SW 1271 (cell line): Measurements from ENCODE around the gene LMLN.
"Not testable (repeated sequence)": the region's sequence is repeated elsewhere in the genome, so short reads cannot be mapped to it uniquely, and the experiment has no call there.

Experiments used
- DNase-seq, 2 experiments: peaks; one replicate each; lab custom pipeline; 2025; lab: John Stamatoyannopoulos, UW

LMLN gene, protein sequence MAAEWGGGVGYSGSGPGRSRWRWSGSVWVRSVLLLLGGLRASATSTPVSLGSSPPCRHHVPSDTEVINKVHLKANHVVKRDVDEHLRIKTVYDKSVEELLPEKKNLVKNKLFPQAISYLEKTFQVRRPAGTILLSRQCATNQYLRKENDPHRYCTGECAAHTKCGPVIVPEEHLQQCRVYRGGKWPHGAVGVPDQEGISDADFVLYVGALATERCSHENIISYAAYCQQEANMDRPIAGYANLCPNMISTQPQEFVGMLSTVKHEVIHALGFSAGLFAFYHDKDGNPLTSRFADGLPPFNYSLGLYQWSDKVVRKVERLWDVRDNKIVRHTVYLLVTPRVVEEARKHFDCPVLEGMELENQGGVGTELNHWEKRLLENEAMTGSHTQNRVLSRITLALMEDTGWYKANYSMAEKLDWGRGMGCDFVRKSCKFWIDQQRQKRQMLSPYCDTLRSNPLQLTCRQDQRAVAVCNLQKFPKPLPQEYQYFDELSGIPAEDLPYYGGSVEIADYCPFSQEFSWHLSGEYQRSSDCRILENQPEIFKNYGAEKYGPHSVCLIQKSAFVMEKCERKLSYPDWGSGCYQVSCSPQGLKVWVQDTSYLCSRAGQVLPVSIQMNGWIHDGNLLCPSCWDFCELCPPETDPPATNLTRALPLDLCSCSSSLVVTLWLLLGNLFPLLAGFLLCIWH

DNA sequence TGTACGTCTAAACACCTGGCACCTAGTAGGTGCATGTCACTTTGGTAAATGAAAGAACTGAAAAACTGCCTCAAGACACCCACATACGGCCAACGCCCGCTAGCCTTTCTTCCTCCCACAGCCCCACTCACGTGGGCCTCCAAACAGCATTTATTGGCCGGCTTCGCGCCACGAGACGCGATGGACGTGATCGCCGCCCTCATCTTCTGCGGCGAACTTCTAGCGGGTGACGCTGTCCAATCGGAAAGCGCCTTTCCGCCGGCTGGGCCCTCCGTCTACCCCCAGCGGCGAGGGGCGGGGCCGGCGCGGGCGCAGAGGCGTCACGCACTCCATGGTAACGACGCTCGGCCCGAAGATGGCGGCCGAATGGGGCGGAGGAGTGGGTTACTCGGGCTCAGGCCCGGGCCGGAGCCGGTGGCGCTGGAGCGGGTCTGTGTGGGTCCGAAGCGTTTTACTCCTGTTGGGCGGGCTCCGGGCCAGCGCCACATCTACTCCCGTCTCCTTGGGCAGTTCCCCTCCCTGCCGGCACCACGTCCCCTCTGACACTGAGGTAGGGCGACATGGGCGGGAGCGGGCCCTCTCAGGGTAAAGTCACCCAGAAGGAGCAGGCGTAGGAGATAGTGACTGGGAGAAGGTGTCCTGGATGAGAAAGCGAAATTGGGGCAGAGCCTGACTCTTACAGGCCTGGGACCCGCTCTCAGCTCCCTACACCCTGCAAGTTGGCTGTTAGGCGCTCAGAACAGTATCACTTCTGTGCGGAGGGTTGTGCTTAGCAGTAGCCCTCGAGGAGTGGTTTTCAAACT is at the start of gene LMLN:
Gene LMLN (plus strand): TSS at position 327 of the 803 bp plus-strand sequence. CDS start 29 bp downstream, at position 356.
- DNase-seq: peak; percentile 91

GRCh38 chr3:197912741-197913476 is 47.1 kb upstream of the LMLN start:
- no peak for DNase-seq

- DNase-seq: no peak
Observed at GRCh38 chr3:197913641-197914380, 46.2 kb upstream of the LMLN start.

GRCh38 chr3:197921429-197922275 is 38.4 kb upstream of the LMLN start:
- not testable (repeated sequence) for DNase-seq

GRCh38 chr3:197926418-197926817 is 33.6 kb upstream of the LMLN start:
- no peak for DNase-seq

DNA sequence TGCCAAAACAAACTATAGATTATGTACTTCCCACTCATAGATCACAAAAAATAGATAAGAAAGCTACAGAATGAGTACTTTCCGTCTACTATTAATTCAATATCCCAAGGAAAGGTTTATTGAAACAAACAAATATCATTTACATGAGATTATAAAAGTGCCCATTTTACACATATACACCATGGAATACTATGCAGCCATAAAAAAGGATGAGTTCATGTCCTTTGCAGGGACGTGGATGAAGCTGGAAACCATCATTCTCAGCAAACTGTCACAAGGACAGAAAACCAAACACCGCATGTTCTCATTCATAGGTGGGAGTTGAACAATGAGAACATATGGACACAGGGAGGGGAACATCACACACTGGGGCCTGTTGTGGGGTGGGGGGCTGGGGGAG is 32.4 kb upstream of the LMLN start:
- DNase-seq: not testable (repeated sequence)

DNA sequence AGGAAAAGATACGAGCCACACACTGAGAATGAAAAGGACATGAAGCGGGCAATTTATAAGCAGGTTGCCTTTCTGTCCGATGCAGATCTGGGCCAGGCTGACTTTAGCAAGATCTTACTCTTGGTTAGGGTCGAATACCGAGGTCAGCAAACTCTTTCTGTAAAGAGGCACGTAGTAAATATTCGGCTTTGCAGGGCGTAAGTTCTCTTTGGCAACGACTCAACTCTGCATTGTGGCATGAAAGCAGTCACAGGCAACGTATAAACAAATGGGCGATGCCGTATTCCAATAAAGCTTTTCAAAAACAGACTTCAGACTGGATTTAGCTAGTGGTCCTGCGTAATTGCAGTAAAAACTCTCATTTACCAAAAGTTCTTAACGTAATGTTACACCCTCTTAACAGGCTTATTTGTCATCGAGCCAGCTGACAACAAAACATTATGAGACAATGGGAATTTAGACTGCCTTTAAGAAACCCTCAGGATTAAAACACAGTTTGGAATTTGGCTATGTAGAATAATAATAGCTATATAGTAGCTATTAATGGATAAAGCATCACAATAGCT is 23.1 kb upstream of the LMLN start:
- no peak for DNase-seq

- no peak for DNase-seq
Observed at GRCh38 chr3:197940745-197941384, 19.2 kb upstream of the LMLN start.

GRCh38 chr3:197942956-197943556 is 17.0 kb upstream of the LMLN start:
- peak; percentile 20 to 71 for DNase-seq

DNA sequence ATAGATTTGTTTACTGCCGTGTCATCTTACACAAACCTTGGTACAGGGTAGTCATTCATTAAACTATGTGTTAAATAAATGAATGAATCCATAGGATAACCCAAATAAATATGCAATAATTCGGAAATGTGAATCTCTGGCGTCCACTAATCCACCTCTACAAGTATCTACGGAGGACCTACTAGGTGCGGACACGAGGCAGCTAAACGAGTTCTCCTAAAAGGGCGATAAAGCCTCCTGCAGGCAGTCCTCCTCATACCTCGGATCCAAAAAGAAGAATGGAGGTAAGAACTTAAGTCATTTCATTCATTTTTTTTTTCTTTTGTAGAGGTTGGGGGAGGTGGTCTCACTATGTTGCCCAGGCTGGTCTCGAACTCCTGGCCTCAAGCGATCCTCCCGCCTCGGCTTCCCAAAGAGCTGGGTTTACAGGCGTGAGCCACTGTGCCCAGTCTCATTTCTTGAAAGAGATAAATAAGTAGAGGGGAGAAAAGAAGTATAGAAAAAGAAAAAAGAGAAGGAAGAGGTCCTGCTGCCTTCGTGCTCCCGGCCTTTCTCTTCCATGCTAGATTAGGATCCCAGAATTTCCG is 10.7 kb upstream of the LMLN start:
- DNase-seq: no peak

DNA sequence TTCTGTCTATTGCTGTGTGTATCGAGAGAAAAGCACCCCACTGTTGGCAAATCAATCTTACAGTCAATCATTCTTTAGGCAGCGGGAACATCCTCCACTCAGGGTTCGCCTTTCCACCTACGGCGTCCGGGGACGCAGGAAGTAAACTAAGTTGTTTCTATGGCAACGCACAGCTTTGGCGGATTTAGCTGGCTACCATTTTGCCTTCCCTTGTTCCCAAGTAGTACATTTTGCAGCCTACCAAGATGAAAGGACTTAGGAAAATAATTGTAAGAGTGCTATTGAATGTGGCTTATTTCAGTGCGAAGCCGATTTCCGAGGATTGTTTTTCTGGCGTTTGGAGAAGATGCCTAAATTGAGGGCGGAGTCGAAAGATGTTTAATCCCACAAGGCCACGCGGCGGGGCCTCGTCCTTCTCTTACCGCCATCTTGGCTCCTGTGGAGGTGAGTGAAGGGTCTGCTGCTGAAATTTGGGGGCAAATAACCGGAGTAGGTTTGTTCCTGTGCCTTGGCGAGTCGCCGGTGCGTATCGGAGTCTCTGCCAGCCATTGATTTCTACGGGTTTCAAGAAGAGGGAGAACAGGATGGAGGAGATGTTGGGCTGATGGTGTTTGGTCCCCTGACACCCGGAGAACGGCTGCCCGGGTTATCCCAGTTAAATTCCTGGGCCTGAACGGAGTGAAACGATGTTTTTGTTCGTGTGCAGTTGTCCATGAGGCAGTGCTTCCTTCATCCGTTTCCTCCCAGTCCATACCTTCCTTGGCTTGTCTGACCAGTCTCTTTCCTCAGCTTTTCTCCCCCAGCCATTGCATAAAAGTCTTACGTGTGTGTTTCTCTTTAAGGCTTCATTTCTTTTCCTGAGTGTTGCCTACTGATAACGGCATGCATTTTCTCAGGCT is 10.0 kb upstream of the LMLN start, which contains the start of gene RPL35A:
Gene RPL35A (plus strand): TSS at position 413 of the 899 bp plus-strand sequence. CDS start 778 bp downstream, outside the sequence.
- DNase-seq: peak; percentile 95 to 97

- no peak for DNase-seq
Observed at GRCh38 chr3:197950677-197951061, 9.3 kb upstream of the LMLN start.

DNA sequence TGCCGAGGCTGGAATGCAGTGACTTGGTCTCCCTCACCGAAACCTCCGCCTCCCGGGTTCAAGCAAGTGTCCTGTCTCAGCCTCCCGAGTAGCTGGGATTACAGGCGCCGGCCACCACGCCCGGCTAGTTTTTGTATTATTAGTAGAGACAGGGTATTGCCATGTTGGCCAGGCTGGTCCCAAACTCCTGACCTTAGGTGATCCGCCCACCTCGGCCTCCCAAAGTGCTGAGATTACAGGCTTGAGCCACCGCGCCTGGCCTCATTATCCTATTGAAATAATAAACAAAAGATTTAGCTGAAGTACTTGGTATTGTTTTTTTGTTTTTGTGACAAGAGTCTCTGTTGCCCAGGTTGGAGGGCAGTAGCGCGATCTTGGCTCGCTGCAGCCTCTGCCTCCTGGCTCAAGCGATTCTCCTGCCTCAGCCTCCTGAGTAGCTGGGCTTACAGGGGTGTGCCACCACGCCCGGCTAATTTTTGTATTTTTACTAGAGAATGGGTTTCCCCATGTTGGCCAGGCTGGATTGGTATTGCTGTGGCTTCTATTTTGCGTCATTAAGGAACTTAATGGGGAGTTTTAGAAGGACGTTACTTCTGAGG is 8.5 kb upstream of the LMLN start:
- DNase-seq: no peak

- DNase-seq: no peak
Observed at GRCh38 chr3:197952440-197952839, 7.6 kb upstream of the LMLN start.

DNA sequence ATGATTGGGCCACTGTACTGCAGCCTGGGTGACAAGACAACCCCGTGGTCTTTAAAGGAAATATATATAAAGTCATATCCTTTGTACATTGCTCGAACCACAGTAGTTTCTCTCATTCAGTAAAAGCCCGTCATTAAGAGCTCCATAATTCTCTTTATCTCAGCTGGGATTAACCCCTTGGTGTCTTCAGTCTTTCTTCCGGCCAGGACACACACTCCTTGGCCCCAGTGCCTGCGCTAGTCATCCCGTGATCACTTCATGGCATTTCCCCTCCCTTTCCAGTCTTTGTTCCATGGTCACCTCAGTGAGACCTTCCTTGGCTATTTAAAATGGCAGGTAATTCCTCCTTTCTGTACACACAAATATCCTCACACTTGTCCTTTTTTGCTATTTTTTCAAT is 6.7 kb upstream of the LMLN start:
- no peak for DNase-seq

GRCh38 chr3:197953881-197954280 is 6.1 kb upstream of the LMLN start:
- no peak for DNase-seq
